AG20443 (cell line): ENCODE measurements around the gene PRIM2.
"Not testable (repeated sequence)": the region's sequence is repeated elsewhere in the genome, so short reads cannot be mapped to it uniquely, and the experiment has no call there.

Experiments used
- DNase-seq: peaks from one replicate; pipeline ENCODE4 v3.0.0; 2012; ENCODE audit warnings: low spot score, mixed read lengths

Gene PRIM2

DNA sequence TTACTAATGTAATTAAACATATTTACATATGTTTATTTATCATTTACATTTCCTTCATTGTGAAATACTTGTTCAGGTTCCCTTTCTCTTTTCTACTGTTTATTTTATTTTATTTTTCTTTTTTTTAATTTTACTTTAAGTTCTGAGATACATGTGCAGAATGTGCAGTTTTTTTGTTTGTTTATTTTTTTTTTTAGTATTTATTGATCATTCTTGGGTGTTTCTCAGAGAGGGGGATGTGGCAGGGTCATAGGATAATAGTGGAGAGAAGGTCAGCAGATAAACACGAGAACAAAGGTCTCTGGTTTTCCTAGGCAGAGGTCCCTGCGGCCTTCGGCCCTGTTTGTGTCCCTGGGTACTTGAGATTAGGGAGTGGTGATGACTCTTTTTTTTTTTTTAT is 8.7 kb upstream of the PRIM2 start:
- not testable (repeated sequence) for DNase-seq

DNA sequence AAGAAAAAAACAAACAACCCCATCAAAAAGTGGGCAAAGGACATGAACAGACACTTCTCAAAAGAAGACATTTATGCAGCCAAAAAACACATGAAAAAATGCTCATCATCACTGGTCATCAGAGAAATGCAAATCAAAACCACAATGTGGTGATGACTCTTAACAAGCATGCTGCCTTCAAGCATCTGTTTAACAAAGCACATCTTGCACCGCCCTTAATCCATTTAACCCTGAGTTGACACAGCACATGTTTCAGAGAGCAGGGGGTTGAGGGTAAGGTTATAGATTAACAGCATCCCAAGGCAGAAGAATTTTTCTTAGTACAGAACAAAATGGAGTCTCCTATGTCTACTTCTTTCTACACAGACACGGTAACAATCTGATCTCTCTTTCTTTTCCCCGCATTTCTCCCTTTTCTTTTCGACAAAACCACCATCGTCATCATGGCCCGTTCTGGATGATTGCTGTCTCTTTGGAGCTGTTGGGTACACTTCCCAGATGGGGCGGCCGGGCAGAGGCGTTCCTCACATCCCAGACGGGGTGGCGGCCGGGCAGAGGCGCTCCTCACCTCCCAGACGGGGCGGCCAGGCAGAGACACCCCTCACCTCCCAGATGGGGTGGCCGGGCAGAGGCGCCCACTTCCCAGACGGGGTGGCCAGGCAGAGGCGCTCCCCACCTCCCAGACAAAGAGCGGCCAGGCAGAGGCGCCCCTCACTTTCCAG is 7.2 kb upstream of the PRIM2 start:
- DNase-seq, result not testable (repeated sequence)

DNA sequence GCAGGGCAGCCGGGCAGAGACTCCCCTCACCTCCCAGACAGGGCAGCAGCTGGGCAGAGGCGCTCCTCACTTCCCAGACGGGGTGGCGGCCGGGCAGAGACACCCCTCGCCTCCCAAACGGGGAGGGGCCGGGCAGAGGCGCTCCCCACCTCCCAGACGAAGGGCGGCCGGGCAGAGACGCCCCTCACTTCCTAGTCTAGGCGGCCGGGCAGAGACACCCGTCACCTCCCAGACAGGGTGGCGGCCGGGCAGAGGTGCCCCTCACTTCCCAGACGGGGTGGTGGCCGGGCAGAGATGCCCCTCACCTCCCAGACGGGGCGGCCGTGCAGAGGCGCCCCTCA is 6.6 kb upstream of the PRIM2 start:
- DNase-seq, result no peak

DNA sequence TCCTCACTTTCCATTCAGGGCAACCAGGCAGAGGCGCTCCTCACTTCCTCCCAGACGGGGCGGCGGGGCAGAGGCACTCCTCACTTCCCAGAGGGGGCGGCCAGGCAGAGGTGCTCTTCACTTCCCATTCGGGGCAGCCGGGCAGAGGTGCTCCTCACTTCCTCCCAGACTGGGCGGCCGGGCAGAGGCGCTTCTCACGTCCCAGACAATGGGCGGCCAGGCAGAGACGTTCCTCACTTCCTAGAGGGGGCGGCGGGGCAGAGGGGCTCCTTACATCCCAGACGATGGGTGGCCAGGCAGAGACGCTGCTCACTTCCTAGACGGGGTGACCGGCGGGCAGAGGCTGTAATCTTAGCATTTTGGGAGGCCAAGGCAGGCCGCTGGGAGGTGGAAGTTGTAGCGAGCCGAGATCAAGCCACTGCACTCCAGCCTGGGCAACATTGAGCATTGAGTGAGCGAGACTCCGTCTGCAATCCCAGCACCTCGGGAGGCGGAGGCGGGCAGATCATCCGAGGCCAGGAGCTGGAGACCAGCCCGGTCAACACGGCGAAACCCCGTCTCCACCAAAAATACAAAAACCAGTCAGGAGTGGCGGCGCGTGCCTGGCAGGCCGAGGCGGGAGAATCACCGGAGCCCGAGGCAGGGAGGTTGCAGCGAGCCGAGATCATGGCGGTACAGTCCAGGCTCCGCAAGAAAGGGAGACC is 6.0 kb upstream of the PRIM2 start:
- not testable (repeated sequence) for DNase-seq

DNA sequence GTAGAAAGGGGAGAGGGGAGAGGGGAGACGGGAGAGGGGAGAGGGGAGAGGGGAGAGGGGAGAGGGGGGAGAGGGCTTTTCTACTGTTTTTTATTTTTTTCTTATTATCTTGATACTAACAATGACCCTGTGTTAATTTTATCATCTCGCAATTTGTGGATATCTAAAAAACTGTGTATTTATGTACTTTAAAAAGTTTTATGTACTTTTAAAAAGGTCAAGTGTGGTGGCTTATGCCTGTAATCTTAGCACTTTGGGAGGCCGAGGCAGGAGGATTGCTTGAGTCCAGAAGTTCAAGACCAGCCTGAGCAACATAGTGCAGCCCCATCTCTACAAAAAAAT is 5.5 kb upstream of the PRIM2 start:
- DNase-seq, result no peak

DNA sequence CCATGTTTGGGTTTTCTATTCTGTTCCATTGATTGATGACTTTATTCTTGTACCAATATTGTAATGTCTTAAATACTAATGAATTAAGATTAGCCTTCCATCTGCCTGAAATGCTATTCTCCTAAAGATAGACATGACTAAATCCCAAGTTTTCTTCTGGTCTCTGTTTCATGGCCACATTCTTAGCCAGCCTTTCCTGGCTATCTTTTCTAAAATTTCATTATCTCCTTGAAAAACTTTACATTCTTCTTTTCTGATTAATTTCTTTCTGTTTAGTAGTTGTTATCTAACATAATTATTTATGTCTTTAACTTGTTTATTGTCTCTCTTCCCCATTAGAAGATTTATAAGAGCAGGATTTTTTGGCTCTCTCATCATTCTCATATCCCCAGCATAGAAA is 4.4 kb upstream of the PRIM2 start:
- DNase-seq, result no peak

DNA sequence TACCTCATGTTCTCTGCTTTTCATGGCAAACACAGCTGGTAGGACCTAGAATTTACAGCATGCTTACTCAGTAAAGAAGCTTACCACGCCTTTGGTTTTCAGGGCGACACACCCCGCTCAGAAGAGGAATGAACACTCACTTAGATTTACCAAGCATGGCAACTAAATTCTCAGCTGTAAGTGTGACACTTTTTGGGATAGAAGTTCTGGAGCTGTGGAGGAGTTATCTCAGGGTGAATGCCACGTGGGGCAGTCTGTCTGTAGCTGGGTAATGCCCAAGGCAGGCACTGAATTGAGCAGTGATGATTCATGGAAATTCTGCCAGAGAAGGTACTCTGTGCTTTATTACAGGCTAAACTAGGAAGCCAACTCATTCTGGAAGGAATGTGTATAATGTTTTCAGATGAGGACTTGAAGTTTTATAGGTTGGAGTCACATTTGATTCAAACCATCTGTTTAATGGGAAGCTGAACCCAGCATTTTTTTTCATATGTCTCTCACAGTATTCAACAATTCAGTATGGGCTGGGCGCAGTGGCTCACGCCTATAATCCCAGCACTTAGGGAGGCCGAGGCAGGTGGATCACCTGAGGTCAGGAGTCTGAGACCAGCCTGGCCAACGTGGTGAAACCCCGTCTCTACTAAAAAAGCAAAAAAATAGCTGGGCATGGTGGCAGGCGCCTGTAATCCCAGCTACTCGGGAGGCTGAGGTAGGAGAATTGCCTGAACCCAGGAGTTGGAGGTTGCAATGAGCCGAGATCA is 3.5 kb upstream of the PRIM2 start:
- DNase-seq, result peak; percentile 82

DNA sequence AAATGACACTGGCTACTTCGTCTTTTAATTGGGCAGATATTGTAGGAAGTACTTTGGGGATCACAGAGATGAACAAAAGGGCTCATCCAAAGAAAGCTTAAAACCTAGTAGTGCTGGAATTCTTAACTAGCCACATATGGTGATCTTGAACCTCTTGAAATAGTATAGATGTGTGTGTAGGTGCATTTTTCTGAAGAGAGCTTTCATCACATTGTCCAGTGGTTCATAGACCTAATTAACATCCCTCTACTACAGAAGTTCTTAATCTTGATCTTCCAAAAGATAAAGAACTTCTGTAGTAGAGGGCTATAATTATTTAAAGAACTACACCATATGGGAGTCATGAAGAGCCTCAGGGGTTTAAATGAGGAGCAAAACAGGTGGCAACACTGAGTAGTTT is 2.3 kb upstream of the PRIM2 start:
- DNase-seq, result no peak

DNA sequence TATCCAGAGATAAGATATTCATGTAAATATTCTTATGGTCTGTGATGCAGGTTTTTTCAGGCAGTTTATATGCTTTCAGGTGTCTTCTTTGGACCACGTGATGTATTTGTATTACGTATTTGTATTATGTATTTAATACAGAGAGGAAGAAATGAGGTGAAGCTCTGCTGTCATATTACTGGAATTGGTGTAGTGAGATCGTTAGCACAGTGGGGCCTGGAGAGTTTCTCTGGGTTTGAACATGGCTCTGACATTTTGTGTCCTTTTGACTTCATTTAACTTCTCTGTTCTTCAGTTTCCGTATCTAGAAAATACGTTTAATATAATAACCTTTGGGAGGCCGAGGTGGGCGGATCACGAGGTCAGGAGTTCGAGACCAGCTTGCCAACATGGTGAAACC is 1.6 kb upstream of the PRIM2 start:
- no peak for DNase-seq

DNA sequence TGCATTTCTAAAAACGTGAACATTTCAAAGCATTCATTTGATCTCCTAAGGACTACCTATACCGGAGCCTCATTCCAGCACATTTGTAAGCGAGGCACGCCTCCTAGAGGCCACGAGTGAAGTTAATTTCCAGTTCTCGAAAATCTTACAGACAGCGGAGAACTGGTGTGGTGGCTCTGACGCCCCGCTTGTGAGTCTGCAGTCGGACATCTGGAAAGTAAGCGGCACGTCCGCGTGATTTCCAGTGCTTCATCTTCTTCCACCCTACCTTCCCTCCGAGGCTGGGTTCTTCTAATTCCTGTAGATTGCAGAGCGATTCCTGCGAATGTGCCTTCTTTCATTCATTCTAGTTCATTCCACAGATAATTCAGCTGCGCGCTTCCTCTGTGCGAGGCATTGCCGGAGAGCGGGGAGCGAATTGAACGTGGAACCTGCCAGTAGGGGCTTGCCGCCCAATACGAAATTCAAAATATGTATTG is 810 bp upstream of the PRIM2 start:
- peak; percentile 71 for DNase-seq

DNA sequence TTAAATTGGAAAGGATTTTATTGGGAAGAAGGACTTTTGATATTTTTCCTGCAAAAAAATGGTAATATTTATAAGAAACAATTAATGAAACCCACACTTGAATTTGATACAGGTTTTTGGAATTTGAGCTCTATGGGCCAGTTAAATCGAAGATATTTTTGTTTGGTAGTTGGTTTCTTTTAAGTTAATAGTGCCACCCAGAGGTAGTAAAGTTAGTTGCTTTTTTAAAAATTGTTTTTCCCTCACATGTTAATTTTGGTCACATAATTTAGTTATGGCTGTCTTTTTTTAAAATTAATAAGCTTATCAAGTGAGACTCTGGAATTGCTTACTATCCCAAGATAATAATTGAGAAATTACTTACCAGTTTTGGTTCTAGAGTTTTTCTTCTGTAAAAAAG is 7.1 kb downstream of the PRIM2 start:
- DNase-seq, result peak; percentile 28

DNA sequence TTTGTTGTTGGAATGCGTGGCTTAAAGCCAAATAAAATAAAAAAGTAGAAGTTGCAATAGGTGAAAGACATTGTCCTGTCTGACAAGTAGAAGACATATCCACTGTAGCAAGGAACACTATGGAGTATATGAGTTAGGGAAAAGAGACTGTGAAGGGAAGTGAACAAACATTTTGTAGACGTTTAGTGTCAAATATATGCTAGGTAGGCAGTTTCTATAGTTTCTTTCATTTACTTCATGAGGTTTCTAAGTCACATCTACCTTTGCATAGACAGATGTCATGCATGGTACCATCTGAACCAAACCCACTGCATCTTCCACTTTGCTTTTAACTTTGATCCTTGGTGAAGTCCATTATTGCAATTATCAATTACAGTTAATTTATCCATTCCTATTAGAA is 9.9 kb downstream of the PRIM2 start:
- no peak for DNase-seq

DNA sequence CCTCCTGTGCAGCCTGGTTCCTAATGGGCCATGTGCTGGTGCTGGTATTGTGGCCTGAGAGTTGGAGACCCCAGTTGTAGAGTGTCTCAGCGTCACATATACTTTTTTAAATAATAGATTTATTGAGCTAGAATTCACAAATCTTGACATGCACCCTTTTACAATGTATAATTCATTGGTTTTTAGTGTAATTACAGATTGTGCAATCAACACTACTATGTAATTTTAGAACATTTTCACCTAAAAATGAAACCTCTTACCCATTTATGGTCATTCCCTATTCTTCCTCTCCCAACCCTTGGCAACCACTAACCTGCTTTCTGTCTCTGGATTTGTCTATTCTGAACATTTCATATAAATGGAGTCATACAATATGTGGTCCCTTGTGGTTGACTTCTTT is 10.6 kb downstream of the PRIM2 start:
- DNase-seq, result no peak

DNA sequence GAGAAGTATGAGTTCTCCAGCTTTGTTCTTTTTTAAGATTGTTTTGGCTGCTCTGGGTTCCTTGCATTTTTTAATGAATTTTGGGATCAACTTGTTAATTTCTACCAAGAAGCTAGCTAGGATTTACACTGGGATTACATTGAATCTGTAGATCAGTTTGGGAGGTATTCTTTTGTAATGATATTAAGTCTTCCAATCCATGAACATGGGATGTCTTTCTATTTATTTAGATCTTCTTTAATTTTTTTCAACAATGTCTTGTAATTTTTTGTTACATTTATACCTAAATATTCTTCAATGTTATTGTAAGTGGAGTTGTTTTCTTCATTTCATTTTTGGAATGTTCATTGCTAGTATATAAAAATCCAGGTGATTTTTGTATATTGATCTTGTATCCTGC is 12.5 kb downstream of the PRIM2 start:
- no peak for DNase-seq

DNA sequence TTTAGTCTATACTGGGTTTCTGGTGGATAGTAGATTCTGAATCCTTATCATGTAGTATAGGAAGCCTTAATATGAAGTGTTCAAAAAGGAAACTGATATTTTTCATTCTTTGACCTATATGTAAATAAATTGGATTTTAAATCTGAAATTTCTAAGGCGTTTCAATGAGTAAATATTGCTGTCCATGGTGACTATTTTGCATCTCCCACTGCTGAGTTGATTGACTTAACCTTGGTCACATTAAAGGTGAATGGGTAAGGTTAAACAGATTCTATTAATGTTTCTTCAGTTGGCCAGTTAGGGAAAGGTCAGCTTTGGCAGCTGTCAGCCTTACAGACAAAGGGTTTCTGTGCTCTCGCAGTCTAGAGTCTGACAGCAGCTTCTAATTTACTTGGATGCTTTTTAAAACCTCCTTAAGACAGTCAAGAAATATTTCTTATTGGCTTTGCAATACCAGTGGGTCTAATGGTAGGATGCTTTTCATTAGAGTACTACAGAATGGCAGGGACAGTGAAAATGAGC is 24.8 kb downstream of the PRIM2 start:
- no peak for DNase-seq

DNA sequence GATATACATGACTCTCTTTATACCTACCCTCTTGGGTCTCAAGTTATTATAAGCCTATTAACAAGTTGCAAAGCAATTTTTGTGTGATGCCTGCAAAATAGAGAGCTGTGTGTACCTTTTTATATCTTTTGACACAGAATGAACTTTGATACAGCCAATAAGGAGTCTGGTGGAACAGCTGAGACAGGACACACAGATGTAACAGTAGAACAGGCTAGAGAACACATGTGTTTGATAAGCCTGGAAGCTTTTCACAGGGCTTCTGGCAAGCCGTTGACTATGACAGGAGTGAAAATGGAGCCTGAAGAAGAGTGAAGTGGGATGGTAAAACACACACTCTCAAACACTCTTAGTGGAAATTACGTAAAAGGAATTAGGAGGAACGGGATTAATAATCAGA is 25.9 kb downstream of the PRIM2 start:
- DNase-seq, result not testable (repeated sequence)

DNA sequence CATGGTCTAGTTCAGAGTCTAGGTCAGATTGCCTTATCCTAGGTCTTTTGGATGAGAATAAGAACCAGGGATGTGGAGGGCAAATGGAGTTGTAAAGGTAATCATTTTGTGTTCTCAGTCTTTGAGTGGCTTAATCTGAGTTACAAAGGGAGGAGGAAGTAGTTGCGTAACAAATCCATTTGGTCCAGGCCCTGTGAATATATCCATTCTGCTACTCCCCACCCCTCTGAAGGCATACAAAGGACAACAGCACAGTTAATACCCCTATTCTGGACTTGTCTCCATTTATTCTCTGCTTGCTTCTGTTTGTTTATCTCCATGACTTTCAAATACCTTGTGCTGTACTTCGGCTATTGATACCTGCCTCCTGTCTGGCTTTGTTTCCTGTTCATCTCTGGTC is 29.3 kb downstream of the PRIM2 start:
- DNase-seq, result not testable (repeated sequence)

DNA sequence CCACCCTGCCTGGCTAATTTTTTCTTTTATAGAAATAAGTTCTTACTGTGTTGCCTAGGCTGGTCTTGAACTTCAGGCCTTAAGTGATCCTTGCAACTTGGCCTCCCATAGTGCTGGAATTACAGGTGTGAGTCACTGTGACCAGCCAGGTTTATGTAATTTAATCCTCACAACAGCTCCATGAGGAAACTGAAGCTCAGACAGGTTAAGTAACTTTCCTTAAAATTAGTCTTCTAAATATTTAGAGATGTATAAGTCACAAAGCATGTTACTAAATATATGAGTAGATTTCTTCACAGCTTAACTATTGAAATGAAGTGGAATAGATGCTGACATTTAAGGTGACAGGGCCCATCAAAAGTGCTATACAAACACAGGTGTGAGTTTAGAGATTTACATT is 30.2 kb downstream of the PRIM2 start:
- DNase-seq, result not testable (repeated sequence)

DNA sequence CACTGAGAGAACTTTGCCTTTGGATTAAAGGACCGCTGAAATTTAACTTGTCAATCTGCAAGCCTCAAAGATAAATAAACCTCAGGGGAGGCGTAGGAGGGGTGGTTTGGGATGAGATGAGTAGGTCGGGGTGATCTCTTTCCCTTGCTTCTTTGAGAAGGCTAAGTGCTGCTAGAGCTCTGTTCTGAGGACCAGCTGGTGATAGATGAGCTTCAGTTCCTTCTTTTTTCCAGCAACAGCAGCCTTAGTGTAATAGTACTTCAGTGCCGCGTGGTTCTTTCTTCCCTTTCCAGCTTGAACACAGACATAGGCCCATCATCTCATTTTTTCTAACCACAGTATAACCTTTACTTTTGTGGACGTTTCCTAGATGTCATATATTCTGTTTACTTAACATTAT is 33.0 kb downstream of the PRIM2 start:
- not testable (repeated sequence) for DNase-seq

DNA sequence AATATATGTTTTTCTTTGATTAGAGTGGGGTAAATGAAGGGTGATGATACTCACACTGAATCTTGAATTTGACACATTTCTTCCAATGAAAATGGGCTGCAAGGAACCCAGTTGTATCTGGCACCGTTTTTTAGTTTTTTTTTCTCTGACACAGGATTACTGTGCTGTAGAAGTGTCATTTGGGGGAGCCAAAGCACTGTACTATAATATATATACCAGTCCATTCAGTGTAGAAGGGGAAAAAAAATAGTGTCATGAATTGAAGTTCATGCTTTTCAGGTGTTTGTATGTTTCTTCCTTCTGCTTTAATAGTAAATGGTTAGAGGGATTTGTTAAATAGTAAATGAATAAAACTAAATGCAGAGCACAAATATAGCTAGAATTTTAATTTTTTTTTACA is 35.2 kb downstream of the PRIM2 start:
- DNase-seq, result not testable (repeated sequence)

DNA sequence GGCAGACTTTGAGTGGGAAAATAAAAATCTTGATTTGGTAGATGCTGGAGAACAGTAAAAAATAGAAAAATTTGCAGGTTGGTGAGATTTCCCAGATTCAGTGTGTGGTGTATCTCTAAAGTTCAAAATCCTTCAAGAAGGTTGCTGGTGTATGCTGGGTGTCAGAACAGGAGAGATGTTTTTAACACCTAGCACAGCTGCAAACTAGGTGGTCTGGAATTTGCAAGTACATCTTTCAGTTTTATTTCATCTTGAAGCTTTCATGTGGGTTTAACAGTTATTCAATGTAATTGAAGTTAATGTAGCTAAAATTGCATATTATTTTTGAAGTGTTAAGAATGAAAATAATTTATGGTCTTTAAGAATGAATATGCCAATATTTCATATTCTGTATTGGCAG is 40.9 kb downstream of the PRIM2 start:
- not testable (repeated sequence) for DNase-seq

DNA sequence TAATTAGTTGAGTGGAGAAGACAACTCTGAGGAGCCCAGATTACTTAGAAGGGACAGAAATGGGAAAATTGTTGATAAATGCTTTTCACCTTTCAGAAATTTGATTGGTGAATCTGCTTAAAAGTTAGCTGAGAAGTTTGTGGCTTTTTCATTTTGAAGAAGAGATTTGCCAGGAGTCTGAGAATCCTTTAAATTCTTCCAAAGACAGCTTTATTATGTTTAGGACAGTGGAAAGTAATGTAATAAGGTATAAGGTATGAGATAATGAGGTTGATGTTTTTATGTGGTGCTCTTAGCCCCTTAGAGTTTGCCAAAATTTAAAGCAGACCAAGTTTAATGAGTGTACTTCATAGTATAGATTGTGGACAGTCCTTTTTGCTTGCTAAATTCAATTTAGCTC is 42.3 kb downstream of the PRIM2 start:
- not testable (repeated sequence) for DNase-seq

DNA sequence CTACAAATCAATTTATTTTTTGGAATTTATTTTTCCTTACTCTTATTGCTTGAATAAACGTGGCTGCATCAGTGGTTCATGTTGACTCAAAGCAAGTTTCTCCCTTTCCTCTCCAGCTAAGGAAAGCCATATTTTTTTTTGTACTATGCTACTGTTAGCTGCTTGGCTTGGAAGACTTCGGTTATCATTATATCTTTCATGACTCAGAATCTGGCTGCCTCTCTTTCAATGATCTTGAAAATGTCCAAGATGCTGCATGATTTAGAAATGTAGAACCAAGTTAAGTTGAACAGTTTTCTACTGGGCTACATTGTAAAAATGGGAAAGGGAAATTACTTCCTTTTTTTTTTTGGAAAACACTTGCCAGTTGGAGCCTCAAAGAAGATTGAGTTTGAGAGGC is 44.9 kb downstream of the PRIM2 start:
- not testable (repeated sequence) for DNase-seq
